NCI-H345 (cell line): ENCODE measurements around the gene GORASP1.

Experiments
- DNase-seq: peaks from one replicate; lab custom pipeline; 2025; lab: John Stamatoyannopoulos, UW

The GORASP1 gene

DNA sequence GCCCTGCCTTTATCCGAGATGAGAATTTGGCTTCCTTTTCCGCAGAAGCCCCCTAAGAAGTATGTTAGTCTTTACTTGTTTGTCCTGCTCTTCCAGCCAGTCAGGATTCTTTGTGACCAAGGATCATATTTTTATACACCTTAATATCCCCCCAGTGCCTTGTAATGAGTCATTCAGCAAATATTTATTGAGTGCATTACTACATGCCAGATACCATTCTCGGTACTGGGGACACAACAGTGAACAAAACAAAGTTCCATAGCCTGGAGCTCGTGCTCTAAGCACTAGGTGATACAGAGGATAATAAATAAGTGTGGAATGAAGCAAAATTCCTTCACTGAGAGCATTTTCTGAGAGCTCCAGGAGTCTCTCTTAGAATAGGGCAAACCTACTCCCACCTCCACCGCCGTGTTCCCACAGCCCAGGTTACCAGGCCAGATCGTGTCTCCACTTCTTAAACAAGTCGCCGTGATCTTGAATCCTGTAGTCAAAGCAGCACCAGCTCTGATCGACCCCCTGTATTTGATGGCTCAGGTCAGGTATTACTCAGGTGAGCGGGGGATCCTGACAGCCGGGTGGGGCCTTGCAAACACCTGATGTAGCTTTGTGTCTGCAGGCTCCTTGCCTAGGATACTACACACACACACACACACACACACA is 18.5 kb upstream of the GORASP1 start:
- no peak for DNase-seq

DNA sequence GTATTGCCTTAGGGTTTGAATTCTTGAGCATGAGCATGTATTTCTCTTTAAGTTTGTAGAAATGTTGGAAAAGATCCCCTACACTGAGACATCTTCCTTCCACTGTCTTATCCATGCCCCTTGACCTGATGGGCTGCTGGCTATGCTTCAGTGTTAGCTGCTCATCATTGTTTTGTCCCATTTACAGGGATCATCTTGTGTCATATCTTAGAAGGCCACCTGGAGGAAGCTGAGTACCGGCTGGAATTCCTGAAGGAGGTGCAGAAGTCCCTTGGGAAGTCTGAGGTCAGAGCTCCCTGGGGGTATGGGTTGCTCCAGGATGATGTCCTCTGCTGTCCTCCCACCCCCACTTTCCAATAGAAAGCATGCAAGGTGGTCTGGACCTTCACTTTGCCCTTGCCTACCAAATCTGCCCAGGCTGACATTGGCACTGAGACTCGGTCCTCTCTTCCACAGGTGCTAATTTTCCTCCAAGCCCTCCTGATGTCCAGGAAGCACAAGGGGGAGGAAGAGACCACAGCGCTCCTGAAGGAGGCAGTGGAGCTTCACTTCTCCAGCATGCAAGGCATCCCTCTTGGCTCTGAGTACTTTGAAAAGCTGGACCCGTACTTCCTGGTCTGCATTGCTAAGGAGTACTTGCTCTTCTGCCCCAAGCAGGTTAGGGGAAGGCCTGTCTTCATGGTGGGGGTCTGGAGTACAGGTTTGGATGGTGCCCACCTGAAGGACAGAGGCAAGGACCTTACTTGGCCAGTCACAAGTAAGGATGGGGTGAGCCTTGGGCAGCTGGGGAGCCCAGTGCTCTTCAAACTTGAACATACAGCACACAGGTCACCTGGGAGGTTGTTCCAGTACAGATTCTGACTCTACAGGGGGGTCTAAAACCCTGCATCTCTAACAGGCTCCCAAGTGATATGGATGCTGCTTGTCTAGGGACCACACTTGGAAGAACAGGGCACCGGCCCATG is 17.7 kb upstream of the GORASP1 start:
- no peak for DNase-seq

GRCh38 chr3:39122813-39123212 is 15.4 kb upstream of the GORASP1 start:
- DNase-seq, result no peak

DNA sequence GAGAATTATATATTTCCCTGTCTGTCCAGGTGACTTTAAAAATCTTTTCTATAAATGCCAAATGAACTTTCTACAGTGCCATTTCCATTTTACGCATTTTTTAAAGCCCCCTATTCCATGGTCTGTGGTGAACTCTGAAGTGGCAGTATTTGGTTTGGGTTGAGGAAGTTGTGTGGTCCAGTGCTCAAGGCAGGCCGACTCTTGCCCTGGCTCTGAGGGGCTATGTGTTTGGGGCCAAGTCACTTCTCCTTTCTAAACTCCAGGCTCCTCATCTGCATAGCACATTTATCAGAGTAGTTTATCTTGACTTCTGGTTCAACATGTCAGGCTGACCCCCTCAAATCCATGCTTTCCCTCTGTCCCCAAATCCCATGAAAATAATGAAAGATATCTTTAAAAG is 14.2 kb upstream of the GORASP1 start:
- DNase-seq, result no peak

GRCh38 chr3:39118931-39119660 is 11.7 kb upstream of the GORASP1 start:
- no peak for DNase-seq

GRCh38 chr3:39118079-39118478 is 10.7 kb upstream of the GORASP1 start:
- no peak for DNase-seq

DNA sequence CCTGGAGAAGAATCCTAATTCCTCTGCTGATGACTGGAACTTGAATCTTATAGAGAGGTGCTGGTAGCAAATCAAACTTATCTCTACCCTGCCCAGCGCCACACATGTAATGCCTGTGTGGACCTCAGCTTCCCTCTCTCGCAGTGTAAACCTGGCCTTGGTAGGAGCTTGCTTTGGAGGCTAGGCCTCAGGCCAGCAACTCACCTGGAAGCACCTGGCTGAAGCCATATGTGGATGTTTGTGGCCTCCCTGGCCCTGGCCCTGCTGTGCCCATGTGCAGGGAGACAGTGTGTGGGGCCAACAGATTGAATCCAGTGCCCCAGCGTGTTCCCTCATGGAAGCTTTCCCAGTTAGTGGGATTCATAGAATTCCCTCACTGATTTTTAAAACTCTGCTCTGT is 8.4 kb upstream of the GORASP1 start:
- no peak for DNase-seq

DNA sequence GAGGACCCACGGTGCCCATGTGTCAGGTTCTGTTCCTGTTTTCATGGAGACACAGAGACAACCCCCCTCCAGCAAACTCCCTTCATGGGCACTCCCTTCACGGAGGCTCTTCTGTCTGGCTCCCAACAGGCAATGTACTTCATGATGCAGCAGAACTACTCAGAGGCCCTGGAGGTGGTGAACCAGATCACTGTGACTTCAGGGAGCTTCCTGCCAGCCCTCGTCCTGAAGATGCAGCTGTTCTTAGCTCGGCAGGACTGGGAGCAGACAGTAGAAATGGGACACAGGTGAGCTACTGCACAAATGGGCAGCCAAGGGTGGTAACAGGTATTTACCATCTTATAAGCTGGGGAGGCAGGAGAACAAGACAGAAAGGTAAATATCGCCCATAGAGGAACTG is 7.0 kb upstream of the GORASP1 start:
- no peak for DNase-seq

- no peak for DNase-seq
Observed at GRCh38 chr3:39113291-39113690, 5.9 kb upstream of the GORASP1 start.

DNA sequence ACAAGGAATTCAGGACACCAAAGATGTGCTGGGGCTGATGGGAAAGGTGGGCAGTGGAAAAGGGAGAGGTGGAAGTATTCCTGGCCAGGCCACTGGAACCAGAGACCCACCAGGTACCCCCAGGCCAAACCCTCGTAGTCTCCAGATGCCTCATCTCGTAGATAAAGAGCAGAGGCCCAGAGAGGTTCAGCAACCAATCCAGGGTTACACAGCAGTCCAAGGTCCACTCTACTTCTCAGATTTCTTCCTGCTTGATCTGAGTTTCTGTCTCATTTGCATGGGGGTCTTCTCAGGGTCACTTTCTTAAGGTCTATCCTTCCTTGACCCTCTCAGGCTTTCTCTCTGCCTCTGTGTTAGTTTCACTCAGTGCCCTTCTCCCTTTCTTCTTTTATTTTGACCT is 5.1 kb upstream of the GORASP1 start:
- no peak for DNase-seq

DNA sequence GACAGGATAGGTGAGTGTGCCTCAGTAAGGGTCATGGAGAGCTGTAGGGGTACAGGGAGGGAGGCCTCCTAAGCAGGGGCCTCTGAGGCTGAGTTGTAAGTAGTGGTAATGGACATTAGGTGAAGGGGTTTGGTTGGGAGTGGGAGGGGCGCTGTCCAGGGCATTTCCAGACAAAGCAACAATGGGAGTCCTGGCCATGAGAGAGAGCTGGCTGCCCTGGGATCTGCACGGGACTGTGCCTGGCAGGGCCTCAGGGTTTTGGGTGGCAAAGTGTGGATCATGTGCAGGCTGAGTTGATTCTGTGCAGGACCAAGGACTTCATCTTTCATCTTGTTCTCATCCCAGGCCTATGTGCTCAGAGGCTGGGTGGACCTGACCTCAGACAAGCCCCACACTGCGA is 4.7 kb upstream of the GORASP1 start:
- DNase-seq, result no peak

- DNase-seq, result no peak
Observed at GRCh38 chr3:39110041-39110639, 2.7 kb upstream of the GORASP1 start.

DNA sequence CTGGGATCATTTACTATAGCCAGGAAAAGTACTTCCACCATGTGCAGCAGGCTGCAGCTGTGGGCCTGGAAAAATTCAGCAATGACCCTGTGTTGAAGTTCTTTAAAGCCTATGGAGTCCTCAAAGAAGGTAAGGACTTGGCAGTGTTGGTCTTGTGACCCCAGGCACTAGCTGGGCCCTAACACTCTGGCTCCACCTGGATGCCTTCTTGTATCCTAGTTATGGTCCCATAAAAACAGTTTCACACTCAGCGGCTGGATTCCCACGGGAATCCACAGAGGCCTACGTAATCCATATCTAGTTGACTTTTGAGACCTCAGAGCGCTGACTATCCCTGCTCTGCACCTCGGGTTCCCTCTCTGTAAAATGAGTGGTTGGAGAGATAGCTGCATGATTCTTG is 1.7 kb upstream of the GORASP1 start:
- DNase-seq, result no peak

DNA sequence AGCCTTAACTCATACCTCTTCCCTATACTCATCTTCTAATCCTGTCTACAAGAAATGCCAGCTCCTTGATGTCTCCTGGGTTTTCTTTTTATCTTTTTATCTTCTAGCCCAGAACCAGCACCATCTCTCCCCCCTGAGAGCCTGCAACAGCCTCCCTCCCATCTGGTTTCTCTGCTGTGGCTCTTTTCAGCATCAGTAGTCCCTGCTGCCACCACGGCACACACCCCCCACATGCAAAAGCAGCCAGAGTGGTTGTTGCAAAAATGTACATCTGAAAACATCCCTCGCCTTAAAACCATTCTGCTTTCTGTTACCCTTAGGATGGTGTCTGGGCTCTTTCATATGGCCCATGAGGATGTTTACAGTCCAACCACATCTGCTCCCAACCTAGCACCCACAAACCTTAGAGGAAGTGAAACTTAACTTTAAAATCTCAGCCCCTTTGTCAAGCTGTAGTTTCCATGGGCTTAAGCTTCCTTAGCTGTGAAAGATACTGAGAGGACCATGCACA is 828 bp upstream of the GORASP1 start:
- no peak for DNase-seq

DNA sequence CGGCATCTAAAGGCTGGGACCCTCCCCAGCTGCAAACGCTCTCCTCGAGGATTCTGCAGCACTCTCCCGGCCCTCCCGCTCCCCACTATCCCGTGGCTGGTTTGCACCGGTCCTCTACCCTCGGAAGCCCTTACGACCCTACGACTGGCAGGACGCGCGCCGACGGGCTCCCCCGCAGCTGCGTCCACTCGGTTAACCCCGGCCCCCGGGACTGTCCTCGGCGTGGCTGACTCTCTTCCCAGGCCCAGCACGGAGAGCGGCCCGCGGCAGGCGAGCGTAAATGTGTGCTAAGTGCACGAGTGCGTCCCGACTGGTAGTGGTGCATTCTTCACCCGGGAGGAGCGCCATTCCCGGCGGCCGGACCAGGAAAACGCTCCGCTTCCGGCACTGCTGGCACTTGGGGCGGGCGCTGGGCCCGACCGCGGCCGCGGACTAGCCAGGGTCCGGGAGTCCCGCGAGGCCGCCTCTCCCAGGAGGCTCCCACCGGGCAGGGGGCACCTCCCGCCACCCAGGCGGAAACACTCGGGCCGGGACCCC is 508 bp downstream of the GORASP1 start:
- no peak for DNase-seq

DNA sequence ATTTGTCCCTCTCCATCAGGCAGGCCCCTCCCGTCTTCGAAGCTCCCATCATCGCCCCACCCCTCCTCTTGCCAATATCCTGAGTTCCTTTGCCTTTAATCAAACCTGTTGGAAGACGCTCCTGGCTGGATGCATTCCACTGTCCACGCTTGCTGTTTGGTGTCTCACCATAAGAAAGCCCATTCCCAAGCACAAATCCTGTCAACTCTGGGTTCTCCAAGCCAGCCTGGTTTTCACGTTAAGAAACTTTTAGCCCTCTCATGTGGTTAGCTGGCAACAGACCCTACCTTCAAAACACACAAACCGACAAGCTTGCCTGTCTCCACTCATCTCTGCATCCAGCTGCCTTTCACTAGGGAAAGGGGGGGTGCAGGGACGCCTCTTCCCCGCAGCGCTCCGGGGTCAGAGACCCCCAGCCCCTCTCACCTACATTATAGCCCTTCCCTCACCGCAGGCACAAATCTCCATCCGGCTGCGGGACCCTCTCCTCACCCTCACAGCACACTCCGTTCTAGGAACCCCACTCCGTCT is 1.1 kb downstream of the GORASP1 start:
- DNase-seq, result no peak

DNA sequence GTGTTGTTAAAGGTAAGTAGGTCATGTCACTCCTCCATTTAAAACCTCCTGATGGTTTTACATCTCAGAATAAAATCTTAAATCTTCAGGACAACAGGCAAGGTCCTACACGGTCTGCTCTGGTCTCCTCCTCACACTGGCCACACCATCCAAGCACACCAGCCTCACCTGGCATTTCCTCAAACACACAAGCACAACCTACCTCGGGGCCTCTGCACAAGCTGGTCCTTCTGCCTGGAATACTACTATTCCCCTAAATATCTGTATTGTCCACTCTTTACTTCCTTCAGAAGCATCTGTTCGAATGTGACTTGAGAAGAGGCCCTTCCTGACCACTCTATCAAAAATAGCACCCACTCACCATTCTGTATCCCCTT is 1.8 kb downstream of the GORASP1 start:
- DNase-seq, result no peak

DNA sequence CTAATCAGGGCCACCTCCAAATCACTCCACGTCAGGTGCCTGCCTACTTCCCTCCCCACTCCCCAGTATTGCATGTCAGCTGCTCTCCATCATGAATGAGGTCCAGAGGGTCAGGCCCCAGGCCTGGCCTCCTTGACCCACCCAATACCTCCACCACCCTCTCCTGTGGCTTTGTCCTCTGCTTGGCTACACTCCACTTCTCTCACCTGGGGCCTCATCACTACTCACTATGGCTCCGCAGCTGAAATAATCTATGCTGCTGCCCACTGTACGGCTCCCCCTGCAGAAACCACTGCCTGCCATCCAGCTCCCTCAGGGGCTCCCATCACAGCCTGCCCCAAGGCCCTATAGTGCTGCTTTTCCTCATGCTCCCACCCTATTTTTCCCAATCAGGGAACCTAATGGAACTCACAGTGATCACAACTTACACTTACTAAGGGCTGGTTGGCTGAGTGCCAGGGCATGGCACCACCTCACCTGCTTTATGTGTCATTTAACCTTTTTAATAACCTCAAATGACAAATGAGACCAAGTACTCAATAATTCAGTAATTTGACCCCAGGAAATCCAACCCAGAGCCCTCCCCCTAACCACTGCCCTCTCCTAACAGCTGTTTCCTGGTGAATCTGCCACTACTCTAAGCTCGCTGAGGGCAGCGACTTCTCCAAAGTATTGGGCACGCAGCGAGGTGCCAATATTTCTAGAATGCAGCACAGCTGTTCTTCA is 2.3 kb downstream of the GORASP1 start:
- no peak for DNase-seq

DNA sequence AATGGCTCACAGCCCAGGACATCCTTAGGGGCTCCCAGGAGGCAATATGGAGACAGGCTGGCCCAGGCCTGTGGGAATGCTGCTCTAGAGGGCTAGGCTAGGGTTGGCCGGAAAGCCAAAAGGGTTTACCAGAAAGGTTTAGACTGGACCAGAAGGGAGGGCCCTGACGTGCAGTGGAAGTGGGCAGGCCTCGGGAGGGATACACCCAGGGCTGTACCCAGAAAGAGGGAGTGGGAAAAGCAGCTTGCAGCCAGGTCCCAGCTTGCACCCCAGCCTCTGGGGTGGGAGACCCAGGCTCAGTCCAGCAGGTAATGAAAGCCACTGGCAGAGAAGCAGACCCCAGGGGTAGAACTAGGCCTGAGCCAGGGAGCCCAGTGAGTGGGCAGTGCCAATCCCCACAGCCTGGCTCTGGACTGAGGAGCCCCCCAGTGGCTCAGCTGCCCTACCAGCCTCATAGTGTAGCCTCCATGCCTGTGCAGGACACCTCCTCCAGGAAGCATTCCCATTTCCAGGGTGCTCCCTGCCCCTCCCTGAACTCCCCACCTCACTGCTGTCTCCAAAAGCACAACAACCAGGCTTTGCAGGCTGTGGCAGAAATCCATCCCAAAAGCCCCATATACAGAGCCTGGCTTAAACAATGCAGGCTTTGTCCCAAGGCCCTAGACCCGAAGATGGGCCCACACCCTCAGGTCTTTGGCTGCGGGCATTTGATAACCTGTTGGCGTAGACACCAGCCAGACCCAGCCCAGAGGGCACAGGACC is 3.5 kb downstream of the GORASP1 start:
- no peak for DNase-seq

DNA sequence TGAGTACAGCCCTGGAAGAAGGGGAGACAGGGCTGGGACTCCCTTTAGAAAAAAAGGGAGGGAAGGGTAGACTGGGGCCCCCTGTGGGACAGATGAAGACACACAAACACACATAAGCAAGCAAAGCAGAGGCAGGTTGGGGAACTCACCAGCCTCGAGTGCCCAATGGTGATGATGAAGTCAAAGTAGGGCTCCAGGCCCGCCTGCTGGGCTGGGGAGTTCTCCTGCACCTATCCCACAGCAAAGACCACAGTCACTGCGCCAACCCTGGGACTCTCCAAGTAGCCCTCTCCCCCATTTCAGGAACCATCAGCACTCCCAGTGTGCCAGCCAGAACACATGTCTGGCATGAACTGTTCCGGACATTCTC is 4.1 kb downstream of the GORASP1 start:
- no peak for DNase-seq
